BE2C (cell line): ENCODE measurements around the gene RTN4RL1.
"Not testable (repeated sequence)": the region's sequence is repeated elsewhere in the genome, so short reads cannot be mapped to it uniquely, and the experiment has no call there.

Experiments used
- DNase-seq: peaks from one replicate; pipeline ENCODE4 v3.0.0-alpha.2; 2020
- H3K27me3 ChIP-seq: fragments of 250-450 bp; sonication (Bioruptor Pico); 2 replicates; pipeline ENCODE4 v1.5.1; 2020; ENCODE audit warnings: mild to moderate bottlenecking
- H3K36me3 ChIP-seq: fragments of 250-450 bp; sonication (Bioruptor Pico); 2 replicates; pipeline ENCODE4 v1.5.1; 2020; ENCODE audit warnings: mild to moderate bottlenecking
- H3K4me1 ChIP-seq: fragments of 250-450 bp; sonication (Bioruptor Pico); 2 replicates; pipeline ENCODE4 v1.5.1; 2020
- H3K4me3 ChIP-seq: 2 replicates; pipeline ENCODE4 v1.5.1; 2011; ENCODE audit warnings: low read depth, low read length
- H3K9me3 ChIP-seq: fragments of 250-450 bp; sonication (Bioruptor Pico); 2 replicates; pipeline ENCODE4 v1.5.1; 2020
- TF ChIP-seq, protein P1 (sequence below): IDR thresholded peaks from 2 replicates; pipeline ENCODE4 v1.5.1; 2012; ENCODE audit warnings: mild to moderate bottlenecking, low read depth, low read length

RTN4RL1 gene

DNA sequence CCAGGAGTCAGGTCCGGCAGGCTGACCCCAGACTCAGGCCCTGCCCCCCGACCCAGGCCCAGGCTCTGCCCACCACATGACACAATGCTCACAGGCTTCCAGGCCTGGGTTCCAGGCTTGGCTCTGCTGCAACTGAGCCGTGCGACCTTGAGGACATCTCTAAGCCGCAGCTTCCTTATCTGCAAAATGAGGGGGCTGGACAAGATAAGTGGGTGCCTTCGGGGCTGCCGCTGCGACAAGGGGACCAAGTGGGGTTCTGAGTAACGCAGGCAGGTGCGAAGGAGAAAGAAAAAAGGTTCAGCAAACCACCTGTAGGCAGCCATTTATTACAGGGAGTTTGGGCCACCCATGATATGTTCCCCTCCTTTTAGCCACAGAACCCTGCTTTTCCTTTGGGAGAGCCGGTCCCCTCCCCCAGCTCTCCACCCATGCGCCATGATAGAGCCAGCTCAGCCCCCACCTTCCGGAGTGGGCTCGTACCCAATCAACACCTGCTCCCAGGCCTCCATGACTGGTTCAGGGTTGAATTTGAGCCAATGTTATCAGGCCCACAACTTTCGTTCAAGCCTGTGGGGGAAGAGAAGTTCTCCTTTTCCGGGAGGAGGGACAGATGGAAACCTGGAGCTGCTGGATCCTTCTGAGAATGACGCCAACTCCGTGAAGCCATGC lies 38.2 kb downstream of the RTN4RL1 start:
- TF ChIP-seq, protein P1, sequence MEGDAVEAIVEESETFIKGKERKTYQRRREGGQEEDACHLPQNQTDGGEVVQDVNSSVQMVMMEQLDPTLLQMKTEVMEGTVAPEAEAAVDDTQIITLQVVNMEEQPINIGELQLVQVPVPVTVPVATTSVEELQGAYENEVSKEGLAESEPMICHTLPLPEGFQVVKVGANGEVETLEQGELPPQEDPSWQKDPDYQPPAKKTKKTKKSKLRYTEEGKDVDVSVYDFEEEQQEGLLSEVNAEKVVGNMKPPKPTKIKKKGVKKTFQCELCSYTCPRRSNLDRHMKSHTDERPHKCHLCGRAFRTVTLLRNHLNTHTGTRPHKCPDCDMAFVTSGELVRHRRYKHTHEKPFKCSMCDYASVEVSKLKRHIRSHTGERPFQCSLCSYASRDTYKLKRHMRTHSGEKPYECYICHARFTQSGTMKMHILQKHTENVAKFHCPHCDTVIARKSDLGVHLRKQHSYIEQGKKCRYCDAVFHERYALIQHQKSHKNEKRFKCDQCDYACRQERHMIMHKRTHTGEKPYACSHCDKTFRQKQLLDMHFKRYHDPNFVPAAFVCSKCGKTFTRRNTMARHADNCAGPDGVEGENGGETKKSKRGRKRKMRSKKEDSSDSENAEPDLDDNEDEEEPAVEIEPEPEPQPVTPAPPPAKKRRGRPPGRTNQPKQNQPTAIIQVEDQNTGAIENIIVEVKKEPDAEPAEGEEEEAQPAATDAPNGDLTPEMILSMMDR: no peak
- no peak overlapping the region for H3K4me3 ChIP-seq
- DNase-seq: no peak

DNA sequence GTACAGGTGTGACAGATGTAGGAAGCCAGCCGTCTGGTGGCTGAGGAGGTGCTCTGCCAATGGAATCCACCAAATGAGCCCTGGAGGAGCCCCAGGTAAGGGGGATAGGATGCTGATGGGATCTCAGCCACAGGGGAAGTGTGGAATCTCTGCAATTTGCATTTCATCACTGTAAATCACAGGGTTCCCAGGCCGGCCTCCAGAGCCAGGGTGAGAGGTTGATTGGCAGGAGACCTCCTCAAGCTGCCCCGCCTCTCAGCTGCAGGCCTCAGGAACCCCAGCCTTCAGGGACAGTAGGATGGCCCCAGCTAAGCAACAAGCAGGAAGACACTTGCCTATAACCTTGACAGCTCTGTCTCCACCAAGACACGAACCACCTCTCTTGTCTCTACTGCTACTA lies 39.4 kb downstream of the RTN4RL1 start:
- no peaks in the 10 kb centered on the region for H3K9me3 ChIP-seq
- H3K4me3 ChIP-seq: no peak overlapping the region
- no peaks in the 10 kb centered on the region for H3K27me3 ChIP-seq
- no peak for DNase-seq
- no peaks in the 10 kb centered on the region for H3K4me1 ChIP-seq
- TF ChIP-seq, protein P1: no peak
- H3K36me3 ChIP-seq: no peaks in the 10 kb centered on the region

More for the DNA sequence above, 38.2 kb downstream of the RTN4RL1 start:
- H3K9me3 ChIP-seq: no peaks in the 10 kb centered on the region
- no peaks in the 10 kb centered on the region for H3K27me3 ChIP-seq
- no peaks in the 10 kb centered on the region for H3K36me3 ChIP-seq
- no peaks in the 10 kb centered on the region for H3K4me1 ChIP-seq

DNA sequence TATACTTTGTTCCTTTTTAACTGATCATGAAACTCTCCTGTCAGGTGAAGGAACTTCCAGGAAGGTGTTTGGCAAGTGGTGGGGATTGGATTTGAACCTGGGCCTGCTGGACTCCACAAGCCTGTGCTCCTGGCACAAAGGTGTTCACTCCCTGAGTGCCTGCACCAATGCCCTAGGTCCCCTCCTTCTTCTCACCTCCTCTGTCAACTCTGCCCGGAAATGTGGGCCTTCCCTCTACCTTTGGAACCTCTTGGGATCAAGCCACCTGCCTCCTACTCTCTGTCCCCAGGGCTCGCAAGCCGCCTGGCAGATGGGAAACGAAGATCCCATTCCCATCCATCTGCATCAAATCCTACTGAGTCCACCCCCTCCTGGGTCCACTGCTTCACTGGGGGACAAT lies 40.0 kb downstream of the RTN4RL1 start:
- no peaks in the 10 kb centered on the region for H3K36me3 ChIP-seq
- no peaks in the 10 kb centered on the region for H3K9me3 ChIP-seq
- H3K27me3 ChIP-seq: no peaks in the 10 kb centered on the region
- DNase-seq: no peak
- no peak overlapping the region for H3K4me3 ChIP-seq
- TF ChIP-seq, protein P1: no peak
- H3K4me1 ChIP-seq: no peaks in the 10 kb centered on the region

DNA sequence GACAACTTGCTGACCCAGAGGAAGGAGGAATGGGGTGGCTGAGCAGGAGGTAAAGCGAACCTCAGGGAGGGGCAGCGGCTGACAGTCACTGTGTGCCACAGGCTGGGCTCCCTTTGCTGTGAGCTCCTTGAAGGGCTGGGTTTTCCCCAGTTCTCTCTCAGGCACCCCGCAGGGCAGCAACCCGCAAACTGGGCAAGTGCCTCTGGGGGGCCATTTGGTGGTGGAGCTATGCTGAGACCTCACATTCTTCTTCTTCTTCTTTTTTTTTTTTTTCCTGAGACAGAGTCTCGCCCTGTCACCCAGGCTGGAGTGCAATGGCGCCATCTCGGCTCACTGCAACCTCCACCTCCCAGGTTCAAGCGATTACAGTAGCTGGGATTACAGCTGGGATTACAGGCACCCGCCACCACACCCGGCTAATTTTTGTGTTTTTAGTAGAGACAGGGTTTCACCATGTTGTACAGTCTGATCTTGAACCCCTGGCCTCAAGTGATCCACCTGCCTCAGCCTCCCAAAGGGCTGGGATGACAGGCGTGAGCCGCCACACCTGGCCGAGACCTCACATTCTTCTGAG lies 42.3 kb downstream of the RTN4RL1 start:
- not testable (repeated sequence) for H3K4me3 ChIP-seq, H3K4me1 ChIP-seq, H3K36me3 ChIP-seq, H3K9me3 ChIP-seq, H3K27me3 ChIP-seq, DNase-seq

DNA sequence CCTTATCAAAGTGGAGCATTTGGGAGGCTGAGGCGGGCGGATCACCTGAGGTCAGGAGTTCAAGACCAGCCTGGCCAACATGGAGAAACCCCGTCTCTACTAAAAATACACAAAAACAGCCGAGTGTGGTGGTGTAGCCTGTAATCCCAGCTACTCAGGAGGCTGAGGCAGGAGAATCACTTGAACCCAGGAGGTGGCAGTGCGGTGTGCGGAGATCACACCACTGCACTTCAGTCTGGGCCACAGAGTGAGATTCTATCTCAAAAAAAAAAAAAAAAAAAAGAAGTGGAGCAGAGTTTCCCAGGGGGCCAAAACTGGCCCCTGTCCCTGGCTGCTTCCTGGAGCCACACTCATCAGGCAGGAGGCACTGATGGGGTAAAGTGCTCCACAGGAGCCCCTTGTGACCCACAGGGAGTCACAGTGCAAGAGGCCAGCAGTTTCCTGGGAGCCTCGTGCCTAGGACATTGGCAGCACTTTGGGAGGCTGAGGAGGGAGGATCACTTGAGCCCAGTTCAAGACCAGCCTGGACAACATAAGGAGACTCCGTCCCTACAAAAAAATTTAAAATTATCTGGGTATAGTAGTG lies 44.4 kb downstream of the RTN4RL1 start:
- H3K4me3 ChIP-seq: no peak overlapping the region
- TF ChIP-seq, protein P1: no peak
- no peaks in the 10 kb centered on the region for H3K27me3 ChIP-seq
- no peaks in the 10 kb centered on the region for H3K9me3 ChIP-seq
- no peaks in the 10 kb centered on the region for H3K4me1 ChIP-seq
- DNase-seq: no peak
- H3K36me3 ChIP-seq: no peaks in the 10 kb centered on the region

DNA sequence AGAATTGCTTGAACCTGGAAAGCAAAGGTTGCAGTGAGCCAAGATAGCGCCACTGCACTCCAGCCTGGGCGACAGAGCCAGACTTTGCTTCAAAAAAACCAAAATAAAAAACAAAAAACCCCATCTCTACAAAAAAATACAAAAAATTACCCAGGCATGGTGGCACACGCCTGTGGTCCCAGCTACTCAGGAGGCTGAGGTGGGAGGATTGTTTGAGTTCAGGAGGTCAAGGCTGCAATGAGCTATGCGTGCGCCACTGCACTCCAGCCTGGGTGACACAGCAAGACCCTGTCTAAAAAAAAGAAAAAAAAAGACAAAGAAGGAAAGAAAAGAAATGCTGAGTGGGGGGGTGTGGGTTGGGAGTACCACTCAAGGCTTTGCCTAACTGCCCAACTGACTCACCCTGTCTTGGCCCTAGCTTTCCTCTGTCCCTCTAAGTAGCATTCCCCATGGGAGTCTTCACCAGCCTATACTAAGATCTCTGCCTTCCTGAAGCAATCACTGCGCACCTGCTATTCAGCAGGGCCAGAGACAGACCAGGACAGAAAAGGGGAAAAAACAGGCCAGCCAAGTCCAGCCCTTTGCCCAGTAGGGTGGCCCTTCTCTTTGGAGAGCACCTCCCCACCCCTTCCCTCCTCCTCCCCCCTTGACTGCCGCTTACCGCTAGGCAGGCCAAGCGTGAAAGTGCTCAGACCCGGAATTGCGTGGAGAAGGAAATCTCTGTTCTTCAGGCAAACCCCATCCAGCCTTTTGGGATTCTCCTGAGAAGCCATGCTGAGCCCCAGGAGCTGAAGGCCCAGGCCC lies 45.8 kb downstream of the RTN4RL1 start:
- Histone ChIP-seq H3K36me3 (no peaks in the 10 kb centered on the region), H3K27me3 (no peaks in the 10 kb centered on the region), H3K4me1 (no peaks in the 10 kb centered on the region), H3K4me3 (no peak overlapping the region), H3K9me3 (no peaks in the 10 kb centered on the region)
- TF ChIP-seq, protein P1: no peak
- DNase-seq: no peak
